ENCODE data around the gene PHYKPL. TPM values are rescaled to one million over a fixed set of nuclear protein-coding genes. Genes with fewer than 3 reads are reported as not detected.

PHYKPL gene
- total RNA-seq, 1 experiment from 2014 or later: 48.8 TPM

GRCh38 chr5:178252258-178252657 is 19.7 kb upstream of the PHYKPL start:
- no peaks in the 10 kb centered on the region for H3K23me2 ChIP-seq (ENCODE audit: insufficient read length, low read depth, low read length, poor library complexity, severe bottlenecking)
- H3K4me1 Mint-ChIP-seq: peaks cover 3 to 14% of the 10 kb centered on the region in 2 experiments
- no peak for DNase-seq
- H3K36me3 Mint-ChIP-seq (ENCODE audit: insufficient read depth in 1 of 3, low read depth in 3 of 3): no peaks in the 10 kb centered on the region
- no peaks in the 10 kb centered on the region for H4K20me1 ChIP-seq (ENCODE audit: control insufficient read depth, insufficient read depth, insufficient read length)
- no peak overlapping the region for H3K56ac ChIP-seq (ENCODE audit: insufficient read length, low read depth, low read length)
- H3K9ac ChIP-seq (ENCODE audit: extremely low read depth, insufficient read length, low read length): no peak overlapping the region
- H3K27ac Mint-ChIP-seq: no peak overlapping the region
- H2AK5ac ChIP-seq (ENCODE audit: insufficient read length, low read length): no peak overlapping the region
- H3K23ac ChIP-seq (ENCODE audit: insufficient read length, low read depth, low read length): no peak overlapping the region
- no peak overlapping the region for H3K18ac ChIP-seq (ENCODE audit: insufficient read length, low read depth, low read length)
- no peak overlapping the region for H3T11ph ChIP-seq (ENCODE audit: low read length)
- no CpG with 5 or more reads among the region's 8 CpGs for WGBS (ENCODE audit: extremely low coverage, insufficient read length, low lambda C conversion rate)
- no peak overlapping the region; the same call in 1 of the 2 replicates for H3K14ac ChIP-seq (ENCODE audit: insufficient read depth, low read length)
- H3K79me1 ChIP-seq (ENCODE audit: insufficient read depth, low read depth, low read length, poor library complexity, severe bottlenecking): no peaks in the 10 kb centered on the region
- H2BK5ac ChIP-seq (ENCODE audit: insufficient read length, low read length): no peak overlapping the region
- H3K4me3 Mint-ChIP-seq: no peak overlapping the region
- H4K5ac ChIP-seq (ENCODE audit: insufficient read length, low read depth, low read length): no peak overlapping the region
- H3K9me3 ChIP-seq (ENCODE audit: control insufficient read depth, low read depth, low read length): no peaks in the 10 kb centered on the region
- no peak overlapping the region for H2BK15ac ChIP-seq (ENCODE audit: low read depth, low read length)
- no peak overlapping the region for H3K4ac ChIP-seq (ENCODE audit: low read depth, low read length)
- no peak overlapping the region for H4K8ac ChIP-seq (replicated peaks; ENCODE audit: insufficient read length, low read depth, low read length)
- no peaks in the 10 kb centered on the region for H3K9me3 Mint-ChIP-seq
- H2BK20ac ChIP-seq (ENCODE audit: low read depth, low read length, poor library complexity, severe bottlenecking): no peak overlapping the region
- no peak overlapping the region for H4K91ac ChIP-seq (ENCODE audit: insufficient read length, low read depth, low read length)
- H2AFZ ChIP-seq (ENCODE audit: low read length): no peak overlapping the region
- TF ChIP-seq CTCF (conservative IDR thresholded peaks at IDR 0.05): no peak
- no peak overlapping the region for H2BK12ac ChIP-seq (ENCODE audit: insufficient read length, low read depth, low read length)
- H3K4me1 ChIP-seq (ENCODE audit: insufficient read depth, low read length): no peaks in the 10 kb centered on the region
- no peak overlapping the region for H3K4me2 ChIP-seq (ENCODE audit: insufficient read depth, insufficient read length, low read length)
- no peaks in the 10 kb centered on the region for H3K27me3 ChIP-seq (ENCODE audit: insufficient read depth, low read length)
- H2BK120ac ChIP-seq (ENCODE audit: low read depth, low read length, poor library complexity, severe bottlenecking): no peak overlapping the region
- H3K79me2 ChIP-seq (ENCODE audit: insufficient read depth, low read length): no peaks in the 10 kb centered on the region; the same call in 1 of the 2 replicates
- no peak overlapping the region for H3K27ac ChIP-seq (ENCODE audit: insufficient read length, low read depth, low read length)
- H3K27me3 Mint-ChIP-seq (ENCODE audit: low read depth): peaks cover 6% of the 10 kb centered on the region
